ENCODE data around the gene AXIN1.
"Not testable (repeated sequence)": the region's sequence is repeated elsewhere in the genome, so short reads cannot be mapped to it uniquely, and the experiment has no call there.

The AXIN1 gene

DNA sequence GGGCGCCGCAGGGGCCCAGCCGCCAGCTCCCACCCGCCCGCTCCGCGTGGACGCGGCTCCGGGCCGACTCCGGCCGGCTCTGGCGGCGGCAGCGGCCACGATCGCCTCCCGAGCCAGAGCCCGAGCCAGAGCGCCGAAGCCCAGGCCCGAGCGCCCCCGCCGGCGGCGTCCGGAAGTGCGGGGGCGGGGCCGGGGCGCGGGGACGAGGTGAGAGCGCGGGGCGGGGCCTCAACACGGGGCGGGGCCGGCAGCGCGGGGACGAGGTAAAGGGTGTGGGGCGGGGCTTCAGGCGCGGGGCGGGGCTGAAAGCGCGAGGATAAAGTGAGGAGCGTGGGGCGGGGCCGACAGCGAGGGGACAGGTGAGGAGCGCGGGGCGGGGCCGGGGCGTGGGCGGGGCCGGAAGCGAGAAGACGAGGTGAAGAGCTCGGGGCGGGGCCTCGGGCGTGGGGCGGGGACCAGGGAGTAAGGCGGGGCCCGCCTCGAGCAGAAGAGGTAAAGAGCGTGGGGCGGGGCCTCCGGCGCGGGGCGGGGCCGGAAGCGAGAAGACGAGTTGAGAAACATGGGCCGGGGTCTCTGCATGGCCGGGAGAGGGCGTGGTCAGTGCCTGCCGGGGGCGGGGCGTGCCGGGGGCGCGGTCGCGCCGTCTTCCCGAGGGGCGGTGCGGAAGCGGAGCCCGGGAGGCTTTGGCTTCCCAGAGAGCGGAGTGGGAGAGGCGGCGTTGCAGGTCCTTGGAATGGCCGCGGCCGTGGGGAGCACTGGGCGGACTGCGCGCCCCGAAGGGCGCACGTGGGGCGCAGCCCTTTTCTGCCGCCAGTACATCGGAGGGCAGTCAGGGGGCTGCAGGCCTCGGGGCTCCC lies at the start of gene AXIN1:
AXIN1 (minus strand) TSS at position 177 of the 857 bp plus-strand sequence. CDS start 5,698 bp downstream, outside the sequence.
- peak; percentile 97 for DNase-seq (ENCODE audit: low spot score)

GRCh38 chr16:401468-402348 lies 49.2 kb upstream of the AXIN1 start, which contains the start of gene DECR2:
TSS of gene DECR2 (plus strand) at chr16:401885. CDS start at chr16:401964, 79 bp downstream.
- peak; percentile 88 for DNase-seq (ENCODE audit: low spot score)

DNA sequence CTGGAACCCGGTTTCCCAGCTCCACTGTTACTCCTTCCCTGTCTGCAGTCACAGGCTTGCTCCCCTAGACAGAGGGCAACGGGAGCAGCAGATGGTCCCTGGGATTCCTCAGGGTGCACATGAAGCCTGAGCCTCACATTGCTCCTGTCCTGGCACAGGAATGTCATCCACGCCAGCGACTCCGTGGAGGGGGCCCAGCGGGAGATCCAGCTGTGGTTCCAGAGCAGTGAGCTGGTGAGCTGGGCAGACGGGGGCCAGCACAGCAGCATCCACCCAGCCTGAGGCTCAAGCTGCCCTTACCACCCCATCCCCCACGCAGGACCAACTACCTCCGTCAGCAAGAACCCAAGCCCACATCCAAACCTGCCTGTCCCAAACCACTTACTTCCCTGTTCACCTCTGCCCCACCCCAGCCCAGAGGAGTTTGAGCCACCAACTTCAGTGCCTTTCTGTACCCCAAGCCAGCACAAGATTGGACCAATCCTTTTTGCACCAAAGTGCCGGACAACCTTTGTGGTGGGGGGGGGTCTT lies 47.6 kb upstream of the AXIN1 start:
- DNase-seq (ENCODE audit: low spot score), result no peak

DNA sequence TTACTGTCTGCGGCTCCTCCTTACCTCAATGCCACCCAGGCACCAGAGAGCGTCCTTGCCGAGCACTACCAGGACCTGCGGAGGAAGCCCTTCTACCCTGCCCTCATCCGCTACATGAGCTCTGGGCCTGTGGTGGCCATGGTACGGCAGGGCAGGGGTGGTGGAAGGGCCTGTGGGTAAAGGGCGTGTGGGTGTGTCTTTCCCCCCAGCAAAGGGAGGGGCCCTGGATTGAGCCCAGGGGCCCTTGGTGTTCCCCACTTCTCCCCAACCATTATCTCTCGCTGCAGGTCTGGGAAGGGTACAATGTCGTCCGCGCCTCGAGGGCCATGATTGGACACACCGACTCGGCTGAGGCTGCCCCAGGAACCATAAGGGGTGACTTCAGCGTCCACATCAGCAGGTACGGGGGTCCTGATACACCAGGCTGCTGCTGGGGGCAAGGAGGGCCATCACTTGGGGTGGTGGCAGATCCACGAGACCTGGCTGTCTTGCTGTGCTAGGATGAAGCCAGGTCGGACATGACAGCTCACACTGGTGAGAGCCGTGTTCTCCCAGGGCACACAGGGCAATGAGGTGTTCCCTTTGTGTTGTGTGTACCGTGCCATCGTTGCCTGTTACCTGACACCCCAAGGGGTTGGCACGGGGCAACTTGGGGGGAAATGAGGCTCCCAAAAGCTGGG lies 47.0 kb upstream of the AXIN1 start:
- DNase-seq (ENCODE audit: low spot score), result no peak

- DNase-seq (ENCODE audit: low spot score), result no peak
Observed at GRCh38 chr16:398561-399339, 46.2 kb upstream of the AXIN1 start.

GRCh38 chr16:397736-398332 lies 45.3 kb upstream of the AXIN1 start:
- peak; percentile 79 for DNase-seq (ENCODE audit: low spot score)

GRCh38 chr16:397135-397661 lies 44.7 kb upstream of the AXIN1 start, which contains the start of gene NME4:
TSS of gene NME4 (plus strand) at chr16:397199. CDS start at chr16:397223, 24 bp downstream.
- DNase-seq (ENCODE audit: low spot score), result no peak

DNA sequence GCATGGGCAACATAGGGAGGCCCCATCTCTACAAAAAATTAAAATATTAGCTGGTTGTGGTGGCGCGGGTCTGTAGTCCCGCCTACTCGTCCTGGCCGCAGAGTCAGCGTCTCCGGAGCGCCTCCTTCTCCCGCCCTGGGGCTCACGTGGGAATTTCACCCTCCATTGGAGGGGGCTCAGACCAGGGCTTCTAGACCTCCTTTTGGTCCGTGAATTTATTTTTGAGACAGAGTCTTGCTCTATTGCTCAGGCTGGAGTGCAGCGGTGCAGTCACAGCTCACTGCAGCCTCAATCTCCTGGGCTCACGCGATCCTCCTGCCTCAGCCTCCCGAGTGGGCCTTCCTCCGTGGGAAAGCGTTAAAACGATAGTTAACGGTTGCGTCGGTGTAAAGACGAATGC lies 44.1 kb upstream of the AXIN1 start:
- peak; percentile 30 for DNase-seq (ENCODE audit: low spot score)

GRCh38 chr16:396199-396598 lies 43.7 kb upstream of the AXIN1 start:
- DNase-seq (ENCODE audit: low spot score), result no peak

DNA sequence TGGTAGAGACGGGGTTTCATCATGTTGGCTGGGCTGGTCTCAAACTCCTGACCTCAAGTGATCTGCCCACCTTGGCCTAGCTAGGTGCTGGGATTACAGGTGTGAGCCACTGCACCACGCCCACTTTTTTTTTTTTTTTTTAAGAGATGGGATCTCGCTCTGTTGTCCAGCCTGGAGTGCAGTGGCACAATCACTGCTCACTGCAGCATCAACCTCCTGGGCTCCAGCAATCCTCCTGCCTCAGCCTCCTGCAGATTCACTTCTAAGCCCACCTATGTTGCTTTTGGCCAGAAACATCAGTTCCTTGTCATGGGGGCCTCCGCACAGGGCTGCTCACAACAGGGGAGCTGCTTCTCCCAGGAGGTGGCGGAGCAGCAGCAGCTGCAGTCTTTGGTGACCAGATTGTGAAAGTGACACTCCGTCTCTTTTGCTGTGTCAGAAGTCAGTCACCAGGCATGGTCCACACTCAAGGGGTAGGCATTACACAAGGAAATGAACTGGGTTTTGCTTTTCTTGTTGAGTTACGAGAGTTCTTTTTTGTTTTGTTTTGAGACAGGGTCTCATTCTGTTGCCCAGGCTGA lies 40.0 kb upstream of the AXIN1 start:
- no peak for DNase-seq (ENCODE audit: low spot score)

- peak; percentile 84 for DNase-seq (ENCODE audit: low spot score)
Observed at GRCh38 chr16:391885-392335, 39.4 kb upstream of the AXIN1 start.

DNA sequence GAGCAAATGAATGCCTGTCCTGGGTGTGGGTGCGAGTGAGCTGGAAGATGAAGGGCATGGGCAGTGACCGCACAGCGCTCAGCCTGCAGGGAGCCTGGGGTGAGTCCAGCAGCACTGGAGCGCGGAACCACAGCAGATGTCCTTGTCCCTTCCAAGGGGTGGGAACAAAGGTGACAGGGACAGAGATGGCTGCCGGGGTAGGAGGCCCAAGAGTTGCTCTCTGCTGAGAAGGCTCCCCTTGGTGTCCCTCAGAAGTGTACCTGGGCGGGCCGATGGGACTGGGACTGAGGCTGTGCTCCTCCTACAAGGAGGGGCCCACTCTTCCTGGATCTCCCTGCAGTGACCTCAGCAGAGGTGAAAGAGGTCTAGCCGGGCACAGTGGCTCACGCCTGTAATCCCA lies 36.8 kb upstream of the AXIN1 start:
- no peak for DNase-seq (ENCODE audit: low spot score)

DNA sequence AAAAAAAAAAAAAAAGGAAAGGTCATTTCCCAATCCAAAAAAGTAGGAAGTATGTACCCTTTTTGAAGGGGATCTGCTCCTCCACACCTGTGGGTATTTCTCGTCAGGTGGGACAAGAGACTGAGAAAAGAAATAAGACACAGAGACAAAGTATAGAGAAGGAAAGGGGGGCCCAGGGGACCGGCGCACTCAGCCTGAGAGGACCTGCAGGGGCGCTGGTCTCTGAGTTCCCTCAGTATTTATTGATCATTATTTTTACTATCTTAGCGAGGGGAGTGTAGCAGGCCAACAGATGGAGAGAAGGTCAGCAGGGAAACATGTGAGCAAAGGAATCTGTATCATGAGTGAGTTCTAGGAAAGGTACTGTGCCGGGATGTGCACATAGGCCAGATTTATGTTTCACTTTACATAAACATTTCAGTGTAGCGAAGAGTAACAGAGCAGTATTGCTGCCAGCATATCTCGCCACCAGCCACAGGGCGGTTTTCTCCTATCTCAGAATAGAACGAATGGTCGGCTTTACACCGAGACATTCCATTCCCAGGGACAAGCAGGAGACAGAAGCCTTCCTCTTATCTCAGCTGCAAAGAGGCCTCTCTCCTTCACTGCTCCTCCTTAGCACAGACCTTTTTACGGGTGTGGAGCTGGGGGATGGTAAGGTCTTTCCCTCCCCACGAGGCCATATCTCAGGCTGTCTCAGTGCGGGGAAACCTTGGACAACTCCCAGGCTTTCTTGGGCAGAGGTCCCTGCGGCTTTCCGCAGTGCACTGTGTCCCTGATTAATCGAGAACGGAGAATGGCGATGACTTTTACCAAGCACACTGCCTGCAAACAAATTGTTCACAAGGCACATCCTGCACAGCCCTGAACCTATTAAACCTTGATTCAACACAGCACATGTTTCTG lies 35.5 kb upstream of the AXIN1 start:
- not testable (repeated sequence) for DNase-seq (ENCODE audit: low spot score)

- DNase-seq (ENCODE audit: low spot score), result no peak
Observed at GRCh38 chr16:386641-387156, 34.2 kb upstream of the AXIN1 start.

GRCh38 chr16:383326-384051 lies 31.0 kb upstream of the AXIN1 start:
- no peak for DNase-seq (ENCODE audit: low spot score)

DNA sequence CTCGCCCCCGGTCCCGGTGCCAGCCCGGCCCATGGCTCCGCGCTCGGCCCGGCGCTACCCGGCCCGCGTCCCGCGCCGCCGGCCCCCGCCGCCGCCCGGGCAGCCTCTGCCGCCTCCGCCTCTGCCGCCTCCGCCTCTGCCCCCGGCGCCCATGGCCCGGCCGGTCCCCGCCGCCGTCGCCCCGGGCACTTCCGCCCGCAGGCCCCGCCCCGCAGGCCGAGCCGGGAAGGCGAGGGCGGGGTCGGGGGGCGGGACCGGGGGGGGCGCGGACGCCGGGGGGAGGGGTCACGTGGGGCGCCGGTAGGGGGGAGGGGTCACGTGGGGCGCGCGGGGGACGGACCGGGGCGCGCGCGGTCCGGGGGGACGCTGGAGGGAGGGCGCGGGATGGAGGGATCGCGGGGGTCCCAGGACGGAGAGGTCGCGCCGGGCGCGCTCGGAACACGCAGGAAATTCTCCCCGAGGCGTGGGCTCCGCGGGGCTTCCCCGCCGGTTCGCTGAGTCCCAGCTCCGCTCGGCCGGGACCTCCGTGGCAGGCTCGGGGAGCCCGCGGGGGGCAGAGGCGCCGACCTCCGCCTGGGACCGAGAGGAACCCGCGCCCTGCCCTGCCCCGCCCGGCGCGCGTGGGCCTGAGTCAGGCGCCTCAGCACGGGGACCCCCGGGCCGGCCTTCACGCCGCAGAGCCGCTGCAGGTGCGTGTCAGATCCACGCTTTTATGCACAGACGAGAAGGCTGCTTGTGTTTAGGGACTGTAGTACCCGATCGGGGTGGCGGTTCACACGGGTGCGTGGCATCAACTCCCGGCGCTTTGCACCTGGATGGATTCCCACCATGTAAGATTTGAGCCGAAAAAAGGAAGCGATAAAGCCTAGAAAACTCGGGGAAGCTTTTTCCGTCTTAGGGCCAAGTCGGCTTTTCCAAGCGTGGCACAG lies 29.5 kb upstream of the AXIN1 start, which contains the start of gene PGAP6:
PGAP6 (minus strand) TSS at position 190 of the 929 bp plus-strand sequence; CDS start at position 33, 157 bp downstream.
- peak; percentile 62 for DNase-seq (ENCODE audit: low spot score)

All from RKO (cell line).